Astrocyte (in vitro differentiated cells and primary cell): Measurements from ENCODE around the gene CHCHD6. TPM values are rescaled to one million over a fixed set of nuclear protein-coding genes. Genes with fewer than 3 reads are reported as not detected.
A peak's percentile ranks its signal among the peaks of the same experiment; 100 is the strongest.

Experiments
- DNase-seq: peaks from one replicate; pipeline ENCODE4 v3.0.0-alpha.2; 2010; ENCODE audit warnings: low read depth
- FAIRE-seq: peaks from 2 replicates; lab custom pipeline; 2011; peaks lifted over from hg19 to GRCh38; lab: Jason Lieb, UNC
- H2AFZ ChIP-seq: 2 replicates; pipeline ENCODE4 v1.6.0; 2012; ENCODE audit warnings: low read depth, low read length, inconsistent platforms
- H3K27ac ChIP-seq: 2 replicates; pipeline ENCODE4 v1.5.1; 2011; ENCODE audit warnings: low read depth, low read length, inconsistent platforms
- H3K27me3 ChIP-seq: 2 replicates; pipeline ENCODE4 v1.6.0; 2011; ENCODE audit warnings: low read length, inconsistent platforms; ENCODE audit not compliant: insufficient read depth
- H3K36me3 ChIP-seq: 2 replicates; pipeline ENCODE4 v1.5.1; 2011; ENCODE audit warnings: low read length, inconsistent platforms; ENCODE audit not compliant: insufficient read depth
- H3K4me1 ChIP-seq: 2 replicates; pipeline ENCODE4 v1.5.1; 2011; ENCODE audit warnings: low read length, inconsistent platforms; ENCODE audit not compliant: insufficient read depth
- H3K4me2 ChIP-seq: 2 replicates; pipeline ENCODE4 v1.6.0; 2012; ENCODE audit warnings: low read length, inconsistent platforms
- H3K4me3 ChIP-seq: 2 replicates; pipeline ENCODE4 v1.5.1; 2011; ENCODE audit warnings: low read depth, mild to moderate bottlenecking, low read length, inconsistent platforms; ENCODE audit not compliant: insufficient read depth
- H3K79me2 ChIP-seq: 2 replicates; pipeline ENCODE4 v1.6.0; 2012; ENCODE audit warnings: mild to moderate bottlenecking, low read length, inconsistent platforms; ENCODE audit not compliant: insufficient read depth
- H3K9ac ChIP-seq: 2 replicates; pipeline ENCODE4 v1.6.0; 2012; ENCODE audit warnings: mild to moderate bottlenecking, low read length, inconsistent platforms
- H3K9me3 ChIP-seq: 2 replicates; pipeline ENCODE4 v1.5.1; 2012; ENCODE audit warnings: low read depth, mild to moderate bottlenecking, low read length, inconsistent platforms; ENCODE audit not compliant: insufficient read depth
- H4K20me1 ChIP-seq: 2 replicates; pipeline ENCODE4 v1.6.0; 2012; ENCODE audit warnings: low read length, inconsistent platforms; ENCODE audit not compliant: insufficient read depth
- H3K27ac Mint-ChIP-seq: one replicate; pipeline ENCODE4 v1.8.0; 2021; ENCODE audit warnings: mild to moderate bottlenecking, mixed read lengths; ENCODE audit not compliant: unreplicated experiment
- H3K27me3 Mint-ChIP-seq: one replicate; pipeline ENCODE4 v1.8.0; 2021; ENCODE audit warnings: low read depth, mixed read lengths; ENCODE audit not compliant: unreplicated experiment
- H3K36me3 Mint-ChIP-seq: one replicate; pipeline ENCODE4 v1.8.0; 2021; ENCODE audit warnings: low read depth, mixed read lengths; ENCODE audit not compliant: unreplicated experiment
- H3K4me1 Mint-ChIP-seq: one replicate; pipeline ENCODE4 v1.8.0; 2021; ENCODE audit warnings: low read depth, mixed read lengths; ENCODE audit not compliant: unreplicated experiment
- H3K4me3 Mint-ChIP-seq: one replicate; pipeline ENCODE4 v1.8.0; 2021; ENCODE audit warnings: mild to moderate bottlenecking, moderate library complexity, mixed read lengths; ENCODE audit not compliant: unreplicated experiment
- H3K9me3 Mint-ChIP-seq: one replicate; pipeline ENCODE4 v1.8.0; 2021; ENCODE audit warnings: mild to moderate bottlenecking, mixed read lengths; ENCODE audit not compliant: unreplicated experiment
- CTCF ChIP-seq: IDR thresholded peaks from 2 replicates; pipeline ENCODE4 v1.5.1; 2011; ENCODE audit warnings: low read depth, mild to moderate bottlenecking, inconsistent platforms, low read length, moderate library complexity; ENCODE audit not compliant: insufficient read depth
- EZH2 ChIP-seq: IDR thresholded peaks from 2 replicates; pipeline ENCODE4 v1.6.1; 2012; ENCODE audit warnings: mild to moderate bottlenecking, low read length, inconsistent platforms; ENCODE audit not compliant: insufficient read depth
- total RNA-seq: library from RNA; stranded (reverse); gene quantifications from 2 replicates; pipeline ENCODE4 v1.2.1, GENCODE V29; 2021

Gene CHCHD6
- total RNA-seq, 1 donor from 2014 or later, result 21.1 TPM

- peak overlapping the region; percentile 92 for H3K4me3 Mint-ChIP-seq
- H3K4me1 ChIP-seq, result peaks cover 3% of the 10 kb centered on the region
- no peak overlapping the region for H3K27ac Mint-ChIP-seq
- no peak overlapping the region for H3K9ac ChIP-seq
- H3K36me3 ChIP-seq, result no peaks in the 10 kb centered on the region
- H2AFZ ChIP-seq, result no peak overlapping the region
- H3K4me3 ChIP-seq, result no peak overlapping the region
- peaks cover 3% of the 10 kb centered on the region for H3K27me3 ChIP-seq
- H4K20me1 ChIP-seq, result no peaks in the 10 kb centered on the region
- no peaks in the 10 kb centered on the region for H3K36me3 Mint-ChIP-seq
- FAIRE-seq (no peak), DNase-seq (no peak)
- no peaks in the 10 kb centered on the region for H3K9me3 ChIP-seq
- TF ChIP-seq EZH2 (no peak), CTCF (no peak)
- peaks cover 10% of the 10 kb centered on the region for H3K9me3 Mint-ChIP-seq
- no peaks in the 10 kb centered on the region for H3K4me1 Mint-ChIP-seq
- H3K79me2 ChIP-seq, result no peaks in the 10 kb centered on the region
- no peak overlapping the region for H3K27ac ChIP-seq
- H3K27me3 Mint-ChIP-seq, result peaks cover 23% of the 10 kb centered on the region
- H3K4me2 ChIP-seq, result no peak overlapping the region
These were observed 48.2 kb upstream of the CHCHD6 start for GRCh38 chr3:126655887-126656286.

GRCh38 chr3:126656371-126657134 is 47.5 kb upstream of the CHCHD6 start:
- TF ChIP-seq EZH2 (no peak), CTCF (no peak)
- Mint-ChIP-seq H3K27ac (no peak overlapping the region), H3K9me3 (peaks cover 14% of the 10 kb centered on the region), H3K27me3 (peaks cover 27% of the 10 kb centered on the region), H3K4me3 (no peak overlapping the region), H3K36me3 (no peaks in the 10 kb centered on the region), H3K4me1 (no peaks in the 10 kb centered on the region)
- Histone ChIP-seq H3K4me1 (peaks cover 3% of the 10 kb centered on the region), H3K79me2 (no peaks in the 10 kb centered on the region), H3K4me2 (no peak overlapping the region), H3K9ac (no peak overlapping the region), H3K9me3 (peaks cover 2% of the 10 kb centered on the region), H3K36me3 (no peaks in the 10 kb centered on the region), H3K27ac (no peak overlapping the region), H3K27me3 (peaks cover 3% of the 10 kb centered on the region), H4K20me1 (no peaks in the 10 kb centered on the region), H2AFZ (no peak overlapping the region), H3K4me3 (no peak overlapping the region)
- DNase-seq (no peak), FAIRE-seq (no peak)

- Histone ChIP-seq H3K4me2 (no peak overlapping the region), H3K27me3 (peaks cover 15% of the 10 kb centered on the region), H3K9ac (no peak overlapping the region), H2AFZ (no peak overlapping the region), H4K20me1 (no peaks in the 10 kb centered on the region), H3K4me3 (no peak overlapping the region), H3K36me3 (no peaks in the 10 kb centered on the region), H3K9me3 (peaks cover 6% of the 10 kb centered on the region), H3K79me2 (no peaks in the 10 kb centered on the region), H3K4me1 (peaks cover 3% of the 10 kb centered on the region), H3K27ac (no peak overlapping the region)
- TF ChIP-seq EZH2 (no peak), CTCF (no peak)
- H3K36me3 Mint-ChIP-seq, result no peaks in the 10 kb centered on the region
- H3K27me3 Mint-ChIP-seq, result peaks cover 36% of the 10 kb centered on the region
- H3K9me3 Mint-ChIP-seq, result peaks cover 15% of the 10 kb centered on the region
- H3K27ac Mint-ChIP-seq, result no peak overlapping the region
- no peaks in the 10 kb centered on the region for H3K4me1 Mint-ChIP-seq
- H3K4me3 Mint-ChIP-seq, result no peak overlapping the region
- no peak for FAIRE-seq
- no peak for DNase-seq
These were observed 46.1 kb upstream of the CHCHD6 start for GRCh38 chr3:126657901-126658300.
